Activated CD4-positive, alpha-beta T cell treated with anti-CD3 and anti-CD28 coated beads for 1 hour (primary cell): ENCODE measurements around the gene CCDC74B.
"Not testable (repeated sequence)": the region's sequence is repeated elsewhere in the genome, so short reads cannot be mapped to it uniquely, and the experiment has no call there.

ENCODE experiments used
- DNase-seq: peaks from one replicate; pipeline ENCODE4 v3.0.0-alpha.2; 2020

CCDC74B gene

GRCh38 chr2:130165293-130166016, 20.5 kb upstream of the CCDC74B start:
- no peak for DNase-seq

GRCh38 chr2:130162968-130163367, 18.1 kb upstream of the CCDC74B start:
- DNase-seq = no peak

- DNase-seq = not testable (repeated sequence)
Observed at GRCh38 chr2:130162486-130162885, 17.6 kb upstream of the CCDC74B start.

- DNase-seq = not testable (repeated sequence)
Observed at GRCh38 chr2:130160838-130161705, 16.2 kb upstream of the CCDC74B start.

- DNase-seq = no peak
Observed at GRCh38 chr2:130160131-130160530, 15.2 kb upstream of the CCDC74B start.

- DNase-seq = not testable (repeated sequence)
Observed at GRCh38 chr2:130159376-130159775, 14.5 kb upstream of the CCDC74B start.

GRCh38 chr2:130158631-130159030, 13.7 kb upstream of the CCDC74B start:
- DNase-seq = no peak

GRCh38 chr2:130157825-130158514, 13.1 kb upstream of the CCDC74B start:
- DNase-seq = not testable (repeated sequence)

GRCh38 chr2:130157354-130157753, 12.4 kb upstream of the CCDC74B start:
- not testable (repeated sequence) for DNase-seq

- no peak for DNase-seq
Observed at GRCh38 chr2:130156624-130157004, 11.7 kb upstream of the CCDC74B start.

GRCh38 chr2:130155956-130156623, 11.2 kb upstream of the CCDC74B start:
- not testable (repeated sequence) for DNase-seq

- no peak for DNase-seq
Observed at GRCh38 chr2:130154773-130155765, 10.2 kb upstream of the CCDC74B start.

- DNase-seq = not testable (repeated sequence)
Observed at GRCh38 chr2:130154423-130154770, 9.5 kb upstream of the CCDC74B start.

- DNase-seq = not testable (repeated sequence)
Observed at GRCh38 chr2:130153721-130154422, 9.0 kb upstream of the CCDC74B start.

GRCh38 chr2:130152816-130153595, 8.1 kb upstream of the CCDC74B start:
- no peak for DNase-seq

GRCh38 chr2:130152136-130152815, 7.4 kb upstream of the CCDC74B start:
- not testable (repeated sequence) for DNase-seq

GRCh38 chr2:130151145-130151512, 6.2 kb upstream of the CCDC74B start:
- not testable (repeated sequence) for DNase-seq

- no peak for DNase-seq
Observed at GRCh38 chr2:130150181-130151144, 5.6 kb upstream of the CCDC74B start.
